SK-N-SH treated with all-trans-retinoic acid at 6 μM for 48 hours (cell line): ENCODE measurements around the gene MPG.

Source experiments
- ARNTL ChIP-seq: fragments of 450-650 bp; formaldehyde crosslinking; IDR thresholded peaks from 2 replicates; pipeline ENCODE4 v1.5.0; 2020; ENCODE audit warnings: low read depth, mild to moderate bottlenecking, moderate library complexity, borderline replicate concordance
- BACH2 ChIP-seq: fragments of 250-450 bp; sonication (Bioruptor Pico); IDR thresholded peaks from 2 replicates; pipeline ENCODE4 v1.9.0; 2021; ENCODE audit warnings: mild to moderate bottlenecking, borderline replicate concordance
- CREB5 ChIP-seq: fragments of 250-450 bp; sonication (Bioruptor Pico); IDR thresholded peaks from 2 replicates; pipeline ENCODE4 v1.5.1; 2020; ENCODE audit warnings: low read depth, mild to moderate bottlenecking, moderate library complexity
- TOX ChIP-seq: fragments of 250-450 bp; sonication (Bioruptor Pico); IDR thresholded peaks from 2 replicates; pipeline ENCODE4 v1.8.0; 2021; ENCODE audit warnings: mild to moderate bottlenecking, moderate library complexity, borderline replicate concordance
- ZC3H10 ChIP-seq: fragments of 250-450 bp; sonication (Bioruptor Pico); IDR thresholded peaks from 2 replicates; pipeline ENCODE4 v1.5.1; 2021; ENCODE audit warnings: mild to moderate bottlenecking, moderate library complexity
- ZFP30 ChIP-seq: fragments of 450-650 bp; formaldehyde crosslinking; IDR thresholded peaks from 2 replicates; pipeline ENCODE4 v1.5.0; 2022; ENCODE audit warnings: mild to moderate bottlenecking, moderate library complexity
- TF ChIP-seq, protein P1 (sequence below): fragments of 250-450 bp; sonication (Bioruptor Pico); IDR thresholded peaks from 2 replicates; pipeline ENCODE4 v1.8.0; 2020; ENCODE audit warnings: mild to moderate bottlenecking, moderate library complexity, borderline replicate concordance

GRCh38 chr16:33877-34647 is 44.0 kb upstream of the MPG start:
- TF ChIP-seq, protein P1, sequence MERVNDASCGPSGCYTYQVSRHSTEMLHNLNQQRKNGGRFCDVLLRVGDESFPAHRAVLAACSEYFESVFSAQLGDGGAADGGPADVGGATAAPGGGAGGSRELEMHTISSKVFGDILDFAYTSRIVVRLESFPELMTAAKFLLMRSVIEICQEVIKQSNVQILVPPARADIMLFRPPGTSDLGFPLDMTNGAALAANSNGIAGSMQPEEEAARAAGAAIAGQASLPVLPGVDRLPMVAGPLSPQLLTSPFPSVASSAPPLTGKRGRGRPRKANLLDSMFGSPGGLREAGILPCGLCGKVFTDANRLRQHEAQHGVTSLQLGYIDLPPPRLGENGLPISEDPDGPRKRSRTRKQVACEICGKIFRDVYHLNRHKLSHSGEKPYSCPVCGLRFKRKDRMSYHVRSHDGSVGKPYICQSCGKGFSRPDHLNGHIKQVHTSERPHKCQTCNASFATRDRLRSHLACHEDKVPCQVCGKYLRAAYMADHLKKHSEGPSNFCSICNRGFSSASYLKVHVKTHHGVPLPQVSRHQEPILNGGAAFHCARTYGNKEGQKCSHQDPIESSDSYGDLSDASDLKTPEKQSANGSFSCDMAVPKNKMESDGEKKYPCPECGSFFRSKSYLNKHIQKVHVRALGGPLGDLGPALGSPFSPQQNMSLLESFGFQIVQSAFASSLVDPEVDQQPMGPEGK: no peak
- TF ChIP-seq ZC3H10 (CRISPR knock-in tag) (no peak), BACH2 (CRISPR knock-in tag) (no peak), TOX (CRISPR knock-in tag) (no peak), ZFP30 (CRISPR knock-in tag) (no peak), CREB5 (CRISPR knock-in tag) (no peak), ARNTL (CRISPR knock-in tag) (no peak)
